ENCODE measurements around the gene BABAM2.

GRCh38 chr2:28373854-28374253 is 483.3 kb downstream of the BABAM2 start:
- TF ChIP-seq SUZ12 (IDR thresholded peaks at IDR 0.05) (no peak), SP1 (IDR thresholded peaks at IDR 0.05) (no peak), HDGF (IDR thresholded peaks at IDR 0.05; ENCODE audit: borderline replicate concordance) (no peak), PKNOX1 (IDR thresholded peaks at IDR 0.05) (no peak), FOXK2 (IDR thresholded peaks at IDR 0.05) (no peak), BHLHE40 (IDR thresholded peaks at IDR 0.05; ENCODE audit: borderline replicate concordance) (no peak), FOXM1 (IDR thresholded peaks at IDR 0.05; ENCODE audit: borderline replicate concordance) (no peak), LEF1 (IDR thresholded peaks at IDR 0.05; ENCODE audit: borderline replicate concordance) (no peak), FOXA1 (IDR thresholded peaks at IDR 0.05) (no peak), ARNT (IDR thresholded peaks at IDR 0.05) (no peak), ZNF384 (IDR thresholded peaks at IDR 0.05) (no peak)

All from HEK293T (cell line).